Central memory CD8-positive, alpha-beta T cell (primary cell): ENCODE results near the gene ID4.

Experiments
- ATAC-seq: fragments of 150-1000 bp; cut with Tn5 transposase; replicated peaks from 2 replicates; pipeline ENCODE4 v1.10.0; 2022; ENCODE audit warnings: mild to moderate bottlenecking, moderate FRiP score, moderate number of reproducible peaks; ENCODE audit not compliant: poor library complexity, severe bottlenecking; ENCODE audit errors: extremely low read depth
- DNase-seq, 2 donors: peaks; one replicate each; pipeline ENCODE4 v3.0.0; 2021; ENCODE audit warnings: low spot score in 2 of 2
- H3K27ac Mint-ChIP-seq: one replicate; pipeline ENCODE4 v1.8.0; 2022; ENCODE audit warnings: low read depth, mild to moderate bottlenecking, moderate library complexity, mixed read lengths
- H3K27me3 Mint-ChIP-seq: one replicate; pipeline ENCODE4 v1.8.0; 2022; ENCODE audit warnings: mixed read lengths
- H3K36me3 Mint-ChIP-seq: one replicate; pipeline ENCODE4 v1.8.0; 2022; ENCODE audit warnings: mild to moderate bottlenecking, moderate library complexity, mixed read lengths; ENCODE audit not compliant: insufficient read depth
- H3K4me1 Mint-ChIP-seq: one replicate; pipeline ENCODE4 v1.8.0; 2022; ENCODE audit warnings: mixed read lengths
- H3K4me3 Mint-ChIP-seq: one replicate; pipeline ENCODE4 v1.8.0; 2022; ENCODE audit warnings: mild to moderate bottlenecking, moderate library complexity, mixed read lengths
- H3K9me3 Mint-ChIP-seq: one replicate; pipeline ENCODE4 v1.8.0; 2022; ENCODE audit warnings: mixed read lengths

The ID4 gene, protein sequence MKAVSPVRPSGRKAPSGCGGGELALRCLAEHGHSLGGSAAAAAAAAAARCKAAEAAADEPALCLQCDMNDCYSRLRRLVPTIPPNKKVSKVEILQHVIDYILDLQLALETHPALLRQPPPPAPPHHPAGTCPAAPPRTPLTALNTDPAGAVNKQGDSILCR

DNA sequence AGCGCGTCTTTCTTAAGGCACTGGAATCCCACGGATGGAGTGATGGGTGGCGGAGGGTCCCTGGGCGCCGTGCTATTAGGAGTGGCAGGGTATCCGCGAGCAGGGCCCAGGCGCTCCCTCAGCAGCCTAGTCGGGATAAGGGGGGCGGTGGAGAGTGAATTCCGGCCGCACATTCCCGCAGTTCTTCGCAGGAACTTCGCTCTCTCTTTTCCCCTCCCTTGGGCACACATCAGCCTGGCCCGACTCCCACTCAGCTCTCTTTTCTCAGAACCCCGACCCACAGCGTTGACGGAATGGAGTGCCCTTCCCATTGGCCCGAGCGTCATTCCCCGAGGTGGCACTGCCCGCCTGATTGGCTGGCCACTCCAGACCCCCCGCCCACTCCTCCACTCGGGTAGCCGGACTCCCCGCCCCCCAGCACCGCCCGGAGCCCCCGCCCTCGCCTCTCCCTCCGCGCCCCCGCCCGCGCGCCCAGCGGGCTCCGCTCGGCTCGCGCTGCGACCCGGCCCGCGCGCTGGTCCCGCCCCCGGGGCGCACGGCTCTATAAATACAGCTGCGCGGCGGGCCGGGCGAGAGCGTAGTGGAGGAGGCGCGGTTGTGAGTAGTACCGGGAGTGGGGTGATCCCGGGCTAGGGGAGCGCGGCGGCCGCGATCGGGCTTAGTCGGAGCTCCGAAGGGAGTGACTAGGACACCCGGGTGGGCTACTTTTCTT lies at the start of gene ID4:
Gene ID4, plus strand, starts transcription at position 572 of the 712 bp plus-strand sequence. CDS start 385 bp downstream, outside the sequence.
- Mint-ChIP-seq H3K27ac (no peak within 1 kb of the TSS), H3K4me1 (no peaks in the 10 kb centered on the region), H3K4me3 (no peak within 1 kb of the TSS), H3K36me3 (peaks cover 7% of the 10 kb centered on the region), H3K9me3 (peaks cover 5% of the 10 kb centered on the region), H3K27me3 (peaks cover 42% of the 10 kb centered on the region)
- no peak for DNase-seq
- no peak for ATAC-seq

DNA sequence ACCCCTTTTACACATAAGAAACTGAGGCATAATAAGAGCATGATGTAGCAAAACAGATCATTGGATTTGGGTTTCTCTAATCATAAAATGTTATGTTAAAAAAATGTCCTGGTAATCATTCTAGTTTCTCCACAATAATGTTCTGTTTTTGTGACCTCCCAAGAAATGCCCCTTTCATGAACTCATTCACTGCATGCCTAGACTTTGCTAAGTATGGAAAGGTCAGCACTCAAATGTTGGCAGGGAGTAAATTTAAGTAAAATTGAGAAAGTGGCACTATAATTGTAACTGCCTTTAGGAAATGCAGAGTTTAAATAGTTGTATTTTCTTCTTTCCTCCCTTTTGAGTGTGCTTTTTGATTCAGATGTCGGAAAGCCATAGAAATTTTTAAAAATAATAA lies 48.5 kb upstream of the ID4 start:
- no peaks in the 10 kb centered on the region for H3K9me3 Mint-ChIP-seq
- H3K4me1 Mint-ChIP-seq: no peaks in the 10 kb centered on the region
- H3K4me3 Mint-ChIP-seq: no peak overlapping the region
- no peak for ATAC-seq
- no peaks in the 10 kb centered on the region for H3K27me3 Mint-ChIP-seq
- DNase-seq: no peak
- no peaks in the 10 kb centered on the region for H3K36me3 Mint-ChIP-seq
- H3K27ac Mint-ChIP-seq: no peak overlapping the region

DNA sequence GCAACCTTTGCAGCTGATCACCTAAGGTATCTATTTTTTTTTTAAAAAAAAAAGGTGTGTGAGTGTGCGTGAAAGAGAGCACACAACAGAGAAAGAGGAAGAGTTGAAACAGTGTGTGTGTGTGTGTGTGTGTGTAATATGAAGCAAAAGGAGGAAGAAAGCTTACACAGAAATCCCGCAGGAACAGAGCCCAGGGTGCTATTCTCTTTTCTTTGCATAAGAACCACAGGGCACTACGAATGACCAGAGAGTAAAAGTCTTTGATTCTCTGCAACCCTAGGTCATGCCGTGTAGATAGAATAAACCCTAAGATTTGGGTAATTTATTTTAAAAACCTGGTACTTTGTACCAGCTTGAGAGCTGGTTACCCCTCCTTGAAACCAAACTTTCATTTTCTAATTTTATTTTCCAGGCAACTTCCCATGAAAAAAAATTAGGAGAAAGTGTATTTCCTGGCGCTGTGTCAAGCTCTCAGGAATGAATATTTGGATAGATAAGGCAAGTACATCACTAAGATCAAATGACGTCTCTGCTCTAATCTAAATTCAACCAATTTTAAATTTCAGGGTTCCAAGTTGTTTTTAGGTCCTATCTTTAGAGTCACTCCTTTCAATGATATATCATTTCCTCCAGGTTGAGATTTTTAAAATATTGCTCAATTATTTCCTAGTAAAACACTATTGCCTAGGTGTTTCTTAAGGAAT lies 47.9 kb upstream of the ID4 start:
- DNase-seq (no peak), ATAC-seq (no peak)
- Mint-ChIP-seq H3K27ac (no peak overlapping the region), H3K36me3 (no peaks in the 10 kb centered on the region), H3K4me1 (no peaks in the 10 kb centered on the region), H3K9me3 (peaks cover 2% of the 10 kb centered on the region), H3K4me3 (no peak overlapping the region), H3K27me3 (peaks cover 3% of the 10 kb centered on the region)

DNA sequence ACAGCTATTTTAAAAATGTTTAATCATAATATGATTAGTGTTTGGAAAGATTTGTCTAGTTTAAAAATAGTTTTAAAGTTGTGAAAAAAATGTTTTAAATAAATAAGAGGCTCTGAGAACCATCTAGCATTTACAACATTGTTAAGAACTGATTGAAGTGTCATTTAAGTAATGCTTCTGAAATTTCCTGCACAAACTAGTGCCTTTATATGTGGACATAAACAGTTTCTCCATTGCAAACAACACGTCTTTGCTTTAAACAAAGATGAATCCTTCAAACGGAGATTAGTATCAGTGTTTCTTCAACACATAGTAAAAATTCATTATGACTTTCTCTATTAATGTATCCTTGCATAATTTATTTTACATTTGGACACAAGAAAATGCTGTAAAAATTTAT lies 45.9 kb upstream of the ID4 start:
- Mint-ChIP-seq H3K36me3 (no peaks in the 10 kb centered on the region), H3K9me3 (peaks cover 7% of the 10 kb centered on the region), H3K4me1 (no peaks in the 10 kb centered on the region), H3K27me3 (peaks cover 16% of the 10 kb centered on the region), H3K4me3 (no peak overlapping the region), H3K27ac (no peak overlapping the region)
- DNase-seq: no peak
- no peak for ATAC-seq

DNA sequence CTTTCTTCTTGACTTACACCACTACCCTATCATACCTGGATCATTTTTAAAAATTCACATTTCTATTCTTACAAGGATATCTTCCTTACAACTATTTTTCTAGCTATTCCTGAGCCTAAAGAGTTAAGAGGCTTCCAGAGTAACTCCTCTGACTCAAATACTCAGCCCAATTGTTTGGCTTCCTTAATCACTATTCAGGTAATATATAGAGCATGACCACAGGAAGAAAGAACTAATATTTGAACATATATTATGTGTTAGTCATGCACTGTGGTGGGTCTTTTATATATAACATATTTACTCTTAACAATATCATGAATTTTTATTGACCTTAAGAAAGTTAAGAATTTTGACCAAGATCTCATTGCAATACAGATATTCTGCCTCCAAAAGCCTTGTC lies 42.0 kb upstream of the ID4 start:
- Mint-ChIP-seq H3K27ac (no peak overlapping the region), H3K36me3 (no peaks in the 10 kb centered on the region), H3K9me3 (peaks cover 13% of the 10 kb centered on the region), H3K4me1 (no peaks in the 10 kb centered on the region), H3K27me3 (peaks cover 34% of the 10 kb centered on the region), H3K4me3 (no peak overlapping the region)
- DNase-seq: no peak
- no peak for ATAC-seq

DNA sequence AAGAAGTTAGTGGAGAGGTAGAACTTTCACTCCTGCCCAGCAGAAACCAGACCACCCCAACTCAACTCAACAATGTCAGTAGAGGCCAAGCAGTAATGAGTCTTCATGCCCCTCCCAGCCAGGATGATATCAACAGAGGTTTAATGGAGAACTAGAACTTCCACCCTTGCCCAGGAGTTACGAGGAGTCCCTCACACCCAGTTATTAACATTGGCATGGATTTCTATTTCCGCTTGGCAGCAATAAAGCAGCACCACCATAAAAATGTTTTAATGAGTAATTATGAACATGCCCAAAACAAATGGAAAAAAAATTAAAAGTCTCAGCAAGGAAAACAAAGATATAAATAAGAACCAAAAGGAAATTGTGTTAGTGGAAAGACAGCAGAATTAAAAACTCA lies 40.7 kb upstream of the ID4 start:
- H3K4me3 Mint-ChIP-seq: no peak overlapping the region

DNA sequence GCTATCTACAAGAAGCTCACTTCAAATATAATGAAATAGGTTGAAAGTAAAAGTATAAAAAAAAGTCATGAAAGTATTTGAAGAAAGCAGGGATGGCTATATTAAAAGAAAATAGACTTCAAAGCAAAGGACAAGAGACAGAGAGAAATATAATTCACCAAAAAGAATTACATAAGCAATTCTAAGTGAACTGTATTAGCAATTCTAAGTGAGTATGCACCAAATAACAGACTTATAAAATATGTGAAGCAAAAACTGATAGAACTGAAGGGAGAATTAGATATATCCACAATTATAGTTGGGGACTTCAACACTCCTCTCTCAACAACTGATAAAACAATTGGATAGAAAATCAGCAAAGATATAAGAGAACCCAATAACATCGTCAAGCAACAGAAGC lies 38.8 kb upstream of the ID4 start:
- no peak overlapping the region for H3K4me3 Mint-ChIP-seq
- H3K27ac Mint-ChIP-seq: no peak overlapping the region
- peaks cover 41% of the 10 kb centered on the region for H3K27me3 Mint-ChIP-seq
- no peaks in the 10 kb centered on the region for H3K4me1 Mint-ChIP-seq
- DNase-seq (no peak), ATAC-seq (no peak)
- H3K9me3 Mint-ChIP-seq: peaks cover 13% of the 10 kb centered on the region
- no peaks in the 10 kb centered on the region for H3K36me3 Mint-ChIP-seq

More for the DNA sequence above, 40.7 kb upstream of the ID4 start:
- ATAC-seq: no peak
- Mint-ChIP-seq H3K27ac (no peak overlapping the region), H3K36me3 (no peaks in the 10 kb centered on the region), H3K9me3 (peaks cover 13% of the 10 kb centered on the region), H3K4me1 (no peaks in the 10 kb centered on the region), H3K27me3 (peaks cover 37% of the 10 kb centered on the region)
- DNase-seq: no peak

DNA sequence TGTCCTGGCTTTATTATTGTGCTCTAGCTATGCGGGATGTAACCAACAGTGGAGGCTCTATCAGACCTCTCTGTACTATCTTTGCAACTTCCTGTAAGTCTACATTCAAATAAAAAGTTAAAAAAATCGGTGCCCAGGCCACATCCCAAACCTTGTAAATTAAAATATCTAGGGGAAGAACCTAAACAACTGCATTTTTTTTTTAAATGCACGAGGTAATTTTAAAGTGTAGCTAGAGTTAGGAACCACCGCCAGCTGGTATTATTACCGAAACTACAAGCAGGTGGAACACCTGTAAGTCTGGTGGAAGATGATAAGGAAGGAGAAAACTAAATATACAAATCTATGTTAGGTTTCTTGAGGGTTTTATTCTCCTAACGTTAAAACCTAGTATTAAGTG lies 34.5 kb upstream of the ID4 start:
- Mint-ChIP-seq H3K4me3 (no peak overlapping the region), H3K27me3 (peaks cover 44% of the 10 kb centered on the region), H3K27ac (no peak overlapping the region), H3K9me3 (no peaks in the 10 kb centered on the region), H3K4me1 (peaks cover 7% of the 10 kb centered on the region), H3K36me3 (no peaks in the 10 kb centered on the region)
- DNase-seq: no peak
- ATAC-seq: no peak

DNA sequence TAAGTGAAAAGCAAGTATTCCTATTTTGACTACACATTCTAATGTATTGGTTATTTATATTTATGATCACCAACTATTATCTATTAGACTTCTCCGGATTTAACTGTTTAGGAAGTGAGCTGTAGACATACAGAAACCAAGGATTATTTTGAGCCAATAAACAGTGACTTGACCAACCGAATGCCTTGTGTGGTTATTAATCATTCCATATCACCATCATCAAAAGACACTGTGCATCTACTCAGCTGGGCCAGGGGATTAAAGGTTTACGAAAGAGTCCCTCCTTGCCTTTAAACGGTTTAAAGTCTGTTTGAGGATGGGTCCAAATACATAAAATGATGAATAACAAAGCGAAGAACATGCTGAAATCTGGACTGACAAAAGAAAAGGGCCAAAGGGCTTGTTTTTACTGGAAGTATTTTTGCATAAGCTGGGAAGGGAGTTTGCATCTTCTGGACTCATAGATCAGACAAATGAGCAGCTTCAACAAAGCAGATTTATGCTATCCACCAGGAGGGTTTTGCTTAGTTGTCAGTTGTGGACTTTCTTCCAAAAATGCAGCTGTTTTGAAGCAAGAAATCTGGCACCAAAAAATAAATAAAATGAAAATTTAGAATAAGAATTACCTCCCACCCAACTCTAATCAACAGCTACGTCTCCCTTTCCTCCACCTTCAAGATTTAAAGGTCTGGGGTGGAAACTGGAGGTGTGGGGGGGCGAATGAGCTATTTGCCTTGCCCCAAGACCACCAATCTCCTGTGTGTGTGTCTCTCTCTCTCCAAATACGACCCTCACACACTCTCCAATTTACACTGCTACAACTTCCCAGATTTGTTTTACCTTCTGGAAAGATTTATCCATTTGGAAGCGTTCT lies 33.6 kb upstream of the ID4 start:
- no peak overlapping the region for H3K27ac Mint-ChIP-seq
- peaks cover 40% of the 10 kb centered on the region for H3K27me3 Mint-ChIP-seq

DNA sequence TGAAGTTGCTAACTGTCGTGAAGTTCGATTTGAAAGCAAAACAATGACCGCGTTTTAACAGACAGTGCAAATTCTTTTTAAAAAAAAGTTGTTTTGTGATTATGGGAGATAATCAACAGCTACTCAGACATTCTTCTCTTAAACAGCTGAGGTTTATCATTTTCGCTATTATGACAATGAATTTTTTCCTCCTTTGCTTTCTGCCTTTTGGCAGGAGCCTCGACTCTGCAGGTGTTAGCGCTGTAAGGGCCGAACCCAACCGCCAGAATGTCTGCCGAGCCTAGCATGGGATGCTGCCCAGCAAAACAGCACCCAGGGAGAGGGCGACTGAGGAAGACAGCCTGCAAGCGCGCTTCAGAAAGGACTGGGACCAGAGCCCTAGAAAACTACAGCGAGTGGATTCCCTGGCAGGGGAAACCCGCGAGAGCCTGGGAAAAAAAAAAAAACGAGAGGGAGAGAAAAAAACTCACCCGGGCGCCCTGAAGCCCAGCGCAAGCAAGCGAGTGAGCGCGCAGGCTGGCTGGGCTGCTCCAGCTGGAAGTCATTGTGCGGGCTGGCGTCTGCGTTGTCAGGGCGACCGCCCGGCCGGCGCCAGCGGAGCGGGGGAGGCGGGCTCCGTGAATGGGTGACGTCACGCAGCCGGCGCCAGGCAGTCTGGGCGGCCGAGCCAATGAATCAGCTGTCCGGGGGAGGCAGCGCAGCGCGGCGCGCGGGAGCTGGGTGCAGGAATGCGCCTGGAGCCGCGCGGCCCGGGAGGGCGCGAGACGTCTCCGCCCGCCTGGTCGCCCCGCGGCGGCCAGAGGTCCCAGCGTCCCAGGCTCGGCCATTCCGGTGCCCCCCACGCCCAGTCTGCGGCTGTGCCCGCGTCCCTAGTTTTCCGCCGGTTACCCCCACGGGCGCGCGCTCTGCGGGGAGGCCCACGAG lies 32.7 kb upstream of the ID4 start:
- DNase-seq (no peak), ATAC-seq (peak; percentile 32)
- no peaks in the 10 kb centered on the region for H3K9me3 Mint-ChIP-seq
- H3K27me3 Mint-ChIP-seq: peaks cover 40% of the 10 kb centered on the region
- no peaks in the 10 kb centered on the region for H3K36me3 Mint-ChIP-seq
- no peak overlapping the region for H3K27ac Mint-ChIP-seq
- peaks cover 7% of the 10 kb centered on the region for H3K4me1 Mint-ChIP-seq
- H3K4me3 Mint-ChIP-seq: peak overlapping the region; percentile 57

More for the DNA sequence above, 33.6 kb upstream of the ID4 start:
- H3K36me3 Mint-ChIP-seq: no peaks in the 10 kb centered on the region
- ATAC-seq (no peak), DNase-seq (no peak)
- H3K9me3 Mint-ChIP-seq: no peaks in the 10 kb centered on the region
- no peak overlapping the region for H3K4me3 Mint-ChIP-seq
- peaks cover 7% of the 10 kb centered on the region for H3K4me1 Mint-ChIP-seq

DNA sequence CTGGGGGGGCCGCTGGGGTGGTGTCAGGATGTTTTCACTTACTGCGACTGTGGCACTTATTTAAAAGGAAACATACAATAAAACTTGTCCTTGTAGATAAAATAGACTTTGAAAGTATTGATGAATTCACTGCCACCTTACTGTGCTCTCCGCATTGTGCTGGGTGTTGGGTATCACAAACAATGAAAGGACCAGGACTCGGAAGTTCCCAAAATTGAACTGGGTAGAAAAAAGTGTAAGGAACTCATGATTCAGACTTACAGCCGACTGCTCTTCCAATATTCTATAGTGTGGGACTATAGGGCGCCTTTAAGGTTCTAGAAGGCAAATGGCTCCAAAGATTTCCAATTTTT lies 32.1 kb upstream of the ID4 start:
- peaks cover 40% of the 10 kb centered on the region for H3K27me3 Mint-ChIP-seq
- H3K36me3 Mint-ChIP-seq: no peaks in the 10 kb centered on the region
- no peaks in the 10 kb centered on the region for H3K9me3 Mint-ChIP-seq
- H3K4me3 Mint-ChIP-seq: peak overlapping the region; percentile 57
- H3K27ac Mint-ChIP-seq: no peak overlapping the region
- peaks cover 7% of the 10 kb centered on the region for H3K4me1 Mint-ChIP-seq
- ATAC-seq (no peak), DNase-seq (no peak)

DNA sequence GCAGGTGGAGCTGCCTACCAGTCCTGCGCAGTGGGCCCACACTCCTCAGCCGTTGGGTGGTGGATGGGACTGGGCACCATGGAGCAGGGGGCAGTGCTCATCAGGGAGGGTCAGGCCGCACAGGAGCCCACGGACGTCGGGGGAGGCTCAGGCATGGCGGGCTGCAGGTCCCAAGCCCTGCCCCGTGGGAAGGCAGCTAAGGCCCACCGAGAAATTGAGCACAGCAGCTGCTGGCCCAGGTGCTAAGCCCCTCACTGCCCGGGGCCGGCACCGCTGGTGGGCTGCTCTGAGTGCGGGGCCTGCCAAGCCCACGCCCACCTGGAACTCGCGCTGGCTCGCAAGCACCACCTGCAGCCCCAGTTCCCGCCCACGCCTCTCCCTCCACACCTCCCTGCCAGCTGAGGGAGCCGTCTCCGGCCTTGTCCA lies 30.2 kb upstream of the ID4 start:
- H3K27ac Mint-ChIP-seq: no peak overlapping the region

More for the DNA sequence above, 30.2 kb upstream of the ID4 start:
- ATAC-seq (no peak), DNase-seq (no peak)
- Mint-ChIP-seq H3K4me1 (peaks cover 7% of the 10 kb centered on the region), H3K4me3 (no peak overlapping the region), H3K36me3 (no peaks in the 10 kb centered on the region), H3K27me3 (peaks cover 34% of the 10 kb centered on the region), H3K9me3 (peaks cover 5% of the 10 kb centered on the region)
